ENCODE results near the gene CALN1.
"Not testable (repeated sequence)": the region's sequence is repeated elsewhere in the genome, so short reads cannot be mapped to it uniquely, and the experiment has no call there.

Gene CALN1

GRCh38 chr7:71775648-71776047 is 636.5 kb downstream of the CALN1 start:
- no peak for DNase-seq

- no peak for DNase-seq
These were observed 639.4 kb downstream of the CALN1 start for GRCh38 chr7:71772779-71773178.

GRCh38 chr7:71770269-71770907 is 641.8 kb downstream of the CALN1 start:
- no peak for DNase-seq

- DNase-seq = no peak
These were observed 642.8 kb downstream of the CALN1 start for GRCh38 chr7:71769326-71769725.

- DNase-seq = no peak
These were observed 643.7 kb downstream of the CALN1 start for GRCh38 chr7:71768450-71768849.

GRCh38 chr7:71766016-71766415 is 646.1 kb downstream of the CALN1 start:
- no peak for DNase-seq

- DNase-seq = no peak
These were observed 650.8 kb downstream of the CALN1 start for GRCh38 chr7:71761336-71761735.

- no peak for DNase-seq
These were observed 657.3 kb downstream of the CALN1 start for GRCh38 chr7:71754828-71755227.

- no peak for DNase-seq
These were observed 658.0 kb downstream of the CALN1 start for GRCh38 chr7:71753956-71754664.

- no peak for DNase-seq
These were observed 658.9 kb downstream of the CALN1 start for GRCh38 chr7:71753236-71753635.

- peak; percentile 22 for DNase-seq
These were observed 659.8 kb downstream of the CALN1 start for GRCh38 chr7:71752171-71752935.

GRCh38 chr7:71750290-71750689 is 661.8 kb downstream of the CALN1 start:
- no peak for DNase-seq

GRCh38 chr7:71746006-71746405 is 666.1 kb downstream of the CALN1 start:
- DNase-seq = no peak

GRCh38 chr7:71740174-71740560 is 672.0 kb downstream of the CALN1 start:
- no peak for DNase-seq

- DNase-seq = no peak
These were observed 672.5 kb downstream of the CALN1 start for GRCh38 chr7:71739520-71740173.

GRCh38 chr7:71737931-71738540 is 674.1 kb downstream of the CALN1 start:
- not testable (repeated sequence) for DNase-seq

GRCh38 chr7:71735961-71736556 is 676.1 kb downstream of the CALN1 start:
- DNase-seq = peak; percentile 28

GRCh38 chr7:71733107-71733870 is 678.8 kb downstream of the CALN1 start:
- DNase-seq = peak; percentile 18

- DNase-seq = no peak
These were observed 680.4 kb downstream of the CALN1 start for GRCh38 chr7:71731740-71732139.

Data from GDM1 (cell line).